ENCODE data around the gene CFAP100. TPM values are rescaled to one million over a fixed set of nuclear protein-coding genes. Genes with fewer than 3 reads are reported as not detected.

The CFAP100 gene
- total and polyA plus RNA-seq, 10 of the 15 experiments (the other 5 are each of a cell fraction or from before 2014, with no cell fraction given): 0.04 to 0.27 TPM; not detected in 8

- POLR2A ChIA-PET: no interaction called here
- no peak overlapping the region for H3K4me2 ChIP-seq (ENCODE audit: control insufficient read depth, insufficient read depth)
- no peaks in the 10 kb centered on the region for H3K79me2 ChIP-seq (ENCODE audit: control insufficient read depth, insufficient read depth, low read length)
- H3K27ac ChIP-seq (ENCODE audit: control insufficient read depth, insufficient read depth): no peak overlapping the region
- peaks cover 8% of the 10 kb centered on the region; the same call in 1 of the 2 replicates for H3K4me1 ChIP-seq (ENCODE audit: control insufficient read depth, insufficient read depth, low read length)
- TF ChIP-seq FOXK2 (IDR thresholded peaks at IDR 0.05): no peak
- no peak for TF ChIP-seq NRF1 (conservative IDR thresholded peaks at IDR 0.05; ENCODE audit: low read depth, low read length)
- TF ChIP-seq MEF2B (IDR thresholded peaks at IDR 0.05; ENCODE audit: partially characterized antibody, poor library complexity, severe bottlenecking): no peak
- no peak for TF ChIP-seq ZNF217 (IDR thresholded peaks at IDR 0.05)
- H3K4me3 ChIP-seq: no peak overlapping the region
- intact Hi-C loops (cut with micrococcal nuclease; ENCODE audit: unreplicated experiment): no loop called here
- BruUV-seq (replicated peaks): no TSS peak
- SMC1A ChIA-PET (ENCODE audit: uncharacterized antibody, unreplicated experiment): no interaction called here
- no peak for DNase-seq (ENCODE audit: low read depth, low spot score)
- in situ Hi-C loops (cut with MboI): loop anchor here (10.0 to 25.0 kb wide), 2 partner anchors 111 to 263 kb away; no protein-coding TSS in a partner anchor
- no peaks in the 10 kb centered on the region for H4K20me1 ChIP-seq (ENCODE audit: control insufficient read depth, insufficient read depth)
- H3K9me3 ChIP-seq (replicated peaks; ENCODE audit: control insufficient read depth, insufficient read depth, low read length): peaks cover 3% of the 10 kb centered on the region; the same call in 1 of the 3 replicates
- 62% methylated on average over 10 of the region's 13 CpGs for WGBS (ENCODE audit: insufficient coverage, insufficient replicate concordance, low lambda C conversion rate, missing lambda C conversion rate)
- no peak overlapping the region for H3K9ac ChIP-seq (ENCODE audit: control insufficient read depth, insufficient read depth, low read length)
- FAIRE-seq: no peak
- H3K27me3 ChIP-seq (replicated peaks in 1 of 2; ENCODE audit: control insufficient read depth in 2 of 2, insufficient read depth in 2 of 2, low read length in 1 of 2): no peaks in the 10 kb centered on the region; a peak in 1 of 4 replicates
- CTCF ChIA-PET: interaction anchor here (0.5 kb wide), 1 partner anchor 254 kb away, joined by 3 read pairs; no protein-coding TSS in a partner anchor
- ATAC-seq: no peak
- no peaks in the 10 kb centered on the region for H3K36me3 ChIP-seq (ENCODE audit: control insufficient read depth in 2 of 2, insufficient read depth in 2 of 2, low read length in 1 of 2)
- no peak overlapping the region for H2AFZ ChIP-seq (ENCODE audit: control insufficient read depth, low read depth, low read length)
- RAD21 ChIA-PET (ENCODE audit: unreplicated experiment): no interaction called here
Measured at GRCh38 chr3:126397610-126398422, 3.1 kb downstream of the CFAP100 start.

Data from GM12878 (cell line).